Heart left ventricle (tissue), 13 donors: ENCODE results near the gene CLECL1.

Experiments used
- POLR2A ChIP-seq, 2 donors: fragments of 450-650 bp; IDR thresholded peaks; one replicate each; pipeline ENCODE4 v1.6.1; 2017; ENCODE audit warnings: antibody characterized with exemption in 2 of 2, mild to moderate bottlenecking in 2 of 2, moderate library complexity in 2 of 2
- TF ChIP-seq, protein P1 (sequence below), 12 donors: fragments of 200-600 bp; sonication (generic) in 4 of 12; IDR thresholded peaks; one replicate each; pipeline versions ENCODE4 v1.5.0 to v1.8.0; 2018 to 2022; ENCODE audit warnings: antibody characterized with exemption in 12 of 12, mild to moderate bottlenecking in 5 of 12
- donor health status: ischemic (EF 13 %, LVEDD 7.1; RV severe dilation, severe dysfunction).
- donor health status: DM: no; HTN: yes; CAD: no.
- donor health status: DM: no; HTN: no; CAD: no.
- donor health status: ischemic (EF 25% LVEDD 6.9; RV normal size, moderate dysfunction).
- donor health status: ischemic (EF 25% LVEDD 5.7; RV mildly dilated, moderate dysfunction).
- donor health status: ischemic (EF 35%, LVEDD 5.7; RV mildly dilated, moderate dysfunction).
- donor health status: nonischemic (EF 11% LVEDD 7.7; RV severe dilation, severe dysfunction).
- donor health status: DM: yes; HTN: yes; CAD: no.
- donor health status: PGD.
- donor health status: ischemic (EF 29% LVEDD 5.4; RV normal size, mild dysfunction).
- donor health status: nonischemic (EF 23%, LVEDD 6.1; RV moderate dilation, normal function).

DNA sequence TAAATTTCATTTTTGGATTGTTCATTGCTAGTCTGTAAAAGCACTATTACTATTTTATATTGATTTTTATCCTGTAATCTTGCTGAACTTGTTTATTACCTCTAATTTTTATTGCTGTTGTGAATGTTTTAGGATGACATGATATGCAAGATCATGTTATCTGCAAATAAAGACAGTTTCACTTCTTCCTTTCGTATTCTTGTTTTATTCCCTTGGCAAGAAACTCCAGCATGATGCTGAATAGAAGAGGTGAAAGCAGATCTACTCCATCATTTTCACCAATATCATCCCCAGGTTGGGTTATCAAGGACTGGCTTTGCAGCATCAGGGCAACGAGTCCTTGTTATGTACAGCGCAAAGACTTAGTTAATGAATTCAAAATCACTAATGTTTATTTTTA is 2.7 kb upstream of the CLECL1 start:
- TF ChIP-seq, protein P1, sequence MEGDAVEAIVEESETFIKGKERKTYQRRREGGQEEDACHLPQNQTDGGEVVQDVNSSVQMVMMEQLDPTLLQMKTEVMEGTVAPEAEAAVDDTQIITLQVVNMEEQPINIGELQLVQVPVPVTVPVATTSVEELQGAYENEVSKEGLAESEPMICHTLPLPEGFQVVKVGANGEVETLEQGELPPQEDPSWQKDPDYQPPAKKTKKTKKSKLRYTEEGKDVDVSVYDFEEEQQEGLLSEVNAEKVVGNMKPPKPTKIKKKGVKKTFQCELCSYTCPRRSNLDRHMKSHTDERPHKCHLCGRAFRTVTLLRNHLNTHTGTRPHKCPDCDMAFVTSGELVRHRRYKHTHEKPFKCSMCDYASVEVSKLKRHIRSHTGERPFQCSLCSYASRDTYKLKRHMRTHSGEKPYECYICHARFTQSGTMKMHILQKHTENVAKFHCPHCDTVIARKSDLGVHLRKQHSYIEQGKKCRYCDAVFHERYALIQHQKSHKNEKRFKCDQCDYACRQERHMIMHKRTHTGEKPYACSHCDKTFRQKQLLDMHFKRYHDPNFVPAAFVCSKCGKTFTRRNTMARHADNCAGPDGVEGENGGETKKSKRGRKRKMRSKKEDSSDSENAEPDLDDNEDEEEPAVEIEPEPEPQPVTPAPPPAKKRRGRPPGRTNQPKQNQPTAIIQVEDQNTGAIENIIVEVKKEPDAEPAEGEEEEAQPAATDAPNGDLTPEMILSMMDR (IDR thresholded peaks at IDR 0.05), result no peak
- TF ChIP-seq POLR2A (IDR thresholded peaks at IDR 0.05), result no peak
